Retinal pigment epithelial cell (primary cell): ENCODE data around the gene PCDHGA6.
"Not testable (repeated sequence)": the region's sequence is repeated elsewhere in the genome, so short reads cannot be mapped to it uniquely, and the experiment has no call there.

Source experiments
- DNase-seq: peaks from one replicate; pipeline ENCODE4 v3.0.0-alpha.2; 2010; ENCODE audit warnings: low read depth
- H3K4me3 ChIP-seq: 2 replicates; pipeline ENCODE4 v1.5.1; 2011; ENCODE audit warnings: mild to moderate bottlenecking, low read length, control low read depth, moderate library complexity
- CTCF ChIP-seq: conservative IDR thresholded peaks from 2 replicates; pipeline ENCODE4 v1.5.1; 2011; ENCODE audit warnings: low read depth, low read length, control low read depth, inconsistent platforms

PCDHGA6 gene

GRCh38 chr5:141342773-141343172 is 30.9 kb upstream of the PCDHGA6 start:
- H3K4me3 ChIP-seq, result no peak overlapping the region
- no peak for TF ChIP-seq CTCF
- no peak for DNase-seq

- peak; percentile 46 for TF ChIP-seq CTCF
- DNase-seq, result no peak
- H3K4me3 ChIP-seq, result peak within 1 kb of the TSS; percentile 37
Observed at GRCh38 chr5:141343242-141343952, 30.3 kb upstream of the PCDHGA6 start, which contains the start of gene PCDHGA3. Gene PCDHGA3 (plus strand): TSS chr5:141343829. CDS start chr5:141344034, 205 bp downstream.

GRCh38 chr5:141343953-141344463 is 29.7 kb upstream of the PCDHGA6 start:
- peak overlapping the region; percentile 37 for H3K4me3 ChIP-seq
- no peak for TF ChIP-seq CTCF
- DNase-seq, result no peak

GRCh38 chr5:141345327-141345726 is 28.4 kb upstream of the PCDHGA6 start:
- no peak overlapping the region for H3K4me3 ChIP-seq
- DNase-seq, result no peak
- no peak for TF ChIP-seq CTCF

GRCh38 chr5:141346017-141346416 is 27.7 kb upstream of the PCDHGA6 start:
- not testable (repeated sequence) for H3K4me3 ChIP-seq, DNase-seq

- peak within 1 kb of the TSS; percentile 26 for H3K4me3 ChIP-seq
- no peak for DNase-seq
- peak; percentile 50 for TF ChIP-seq CTCF
Observed at GRCh38 chr5:141349917-141350619, 23.6 kb upstream of the PCDHGA6 start, which contains the start of gene PCDHGB1. Gene PCDHGB1 (plus strand): TSS chr5:141350099. CDS start chr5:141350261, 162 bp downstream.

- no peak for TF ChIP-seq CTCF
- DNase-seq, result no peak
- H3K4me3 ChIP-seq, result no peak overlapping the region
Observed at GRCh38 chr5:141351591-141351990, 22.1 kb upstream of the PCDHGA6 start.
